Peyer's patch (tissue), 4 donors: ENCODE measurements around the gene ZCCHC14.

Experiments used
- POLR2A ChIP-seq, 2 donors: fragments of 450-650 bp; IDR thresholded peaks; one replicate each; pipeline ENCODE4 v1.5.1; 2017; ENCODE audit warnings: antibody characterized with exemption in 2 of 2, mild to moderate bottlenecking in 2 of 2, moderate library complexity in 2 of 2
- TF ChIP-seq, protein P1 (sequence below), 6 experiments: fragments of 450-650 bp in 4 of 6; fragments of 200-600 bp in 2 of 6; sonication (generic) in 1 of 6; IDR thresholded peaks; one replicate each; pipeline ENCODE4 v1.5.1; 2017 to 2019; ENCODE audit warnings: antibody characterized with exemption in 6 of 6, mild to moderate bottlenecking in 3 of 6, moderate library complexity in 1 of 6

DNA sequence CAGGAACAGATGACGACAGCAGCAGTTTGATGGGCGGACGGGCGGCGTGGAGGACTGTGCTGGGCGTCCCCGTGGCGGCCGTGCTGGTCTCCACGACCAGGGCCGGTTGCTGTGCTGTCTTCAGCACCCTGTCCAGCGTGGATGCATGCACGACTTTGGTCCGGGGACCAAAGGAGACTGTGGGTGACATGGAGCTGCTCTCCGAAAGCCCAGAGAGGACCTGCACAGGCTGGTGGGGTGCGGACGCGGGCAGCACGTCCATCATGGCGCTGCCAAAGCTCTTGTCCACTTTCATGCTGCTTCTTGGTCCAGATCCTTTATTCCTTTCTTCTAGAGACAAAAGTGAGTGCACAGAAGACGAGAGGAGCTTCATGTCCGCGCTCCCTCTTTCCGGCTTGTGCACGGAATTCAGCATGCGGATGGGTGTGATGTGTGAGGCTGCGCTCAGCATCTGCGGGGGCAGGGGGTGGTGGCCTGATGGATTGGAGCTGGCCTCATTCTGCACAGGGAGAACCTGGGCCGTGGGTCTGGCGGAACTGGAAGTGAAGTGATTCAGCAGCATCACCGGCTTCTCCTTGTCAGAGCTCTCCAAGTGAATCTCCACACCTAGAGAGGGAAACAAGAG lies 80.3 kb downstream of the ZCCHC14 start:
- TF ChIP-seq, protein P1, sequence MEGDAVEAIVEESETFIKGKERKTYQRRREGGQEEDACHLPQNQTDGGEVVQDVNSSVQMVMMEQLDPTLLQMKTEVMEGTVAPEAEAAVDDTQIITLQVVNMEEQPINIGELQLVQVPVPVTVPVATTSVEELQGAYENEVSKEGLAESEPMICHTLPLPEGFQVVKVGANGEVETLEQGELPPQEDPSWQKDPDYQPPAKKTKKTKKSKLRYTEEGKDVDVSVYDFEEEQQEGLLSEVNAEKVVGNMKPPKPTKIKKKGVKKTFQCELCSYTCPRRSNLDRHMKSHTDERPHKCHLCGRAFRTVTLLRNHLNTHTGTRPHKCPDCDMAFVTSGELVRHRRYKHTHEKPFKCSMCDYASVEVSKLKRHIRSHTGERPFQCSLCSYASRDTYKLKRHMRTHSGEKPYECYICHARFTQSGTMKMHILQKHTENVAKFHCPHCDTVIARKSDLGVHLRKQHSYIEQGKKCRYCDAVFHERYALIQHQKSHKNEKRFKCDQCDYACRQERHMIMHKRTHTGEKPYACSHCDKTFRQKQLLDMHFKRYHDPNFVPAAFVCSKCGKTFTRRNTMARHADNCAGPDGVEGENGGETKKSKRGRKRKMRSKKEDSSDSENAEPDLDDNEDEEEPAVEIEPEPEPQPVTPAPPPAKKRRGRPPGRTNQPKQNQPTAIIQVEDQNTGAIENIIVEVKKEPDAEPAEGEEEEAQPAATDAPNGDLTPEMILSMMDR (IDR thresholded peaks at IDR 0.05) = no peak
- TF ChIP-seq POLR2A (IDR thresholded peaks at IDR 0.05) = no peak
